ENCODE data around the gene NELL1. TPM values are rescaled to one million over a fixed set of nuclear protein-coding genes. Genes with fewer than 3 reads are reported as not detected.
"Not testable (repeated sequence)": the region's sequence is repeated elsewhere in the genome, so short reads cannot be mapped to it uniquely, and the experiment has no call there.

NELL1 gene
- total RNA-seq, 2 donors from 2014 or later, result 1.8 to 10.3 TPM

GRCh38 chr11:20844630-20845029 lies 175.2 kb downstream of the NELL1 start:
- no peak overlapping the region for H3K4me3 ChIP-seq
- H3K4me1 ChIP-seq (replicated peaks), result no peaks in the 10 kb centered on the region
- intact Hi-C loops (cut with DNase I), result no loop called here
- no peaks in the 10 kb centered on the region for H3K27me3 ChIP-seq (replicated peaks; ENCODE audit: insufficient read depth)
- 67% methylated on average over 2 of the region's 2 CpGs for WGBS
- H3K27ac ChIP-seq, result no peak overlapping the region
- no peaks in the 10 kb centered on the region for H3K9me3 ChIP-seq
- no peaks in the 10 kb centered on the region for H3K36me3 ChIP-seq
- no peak for DNase-seq (ENCODE audit: low spot score)
- no peak for TF ChIP-seq POLR2A (IDR thresholded peaks at IDR 0.05)
- no peak for TF ChIP-seq CTCF (IDR thresholded peaks at IDR 0.05)
- no peak for TF ChIP-seq POLR2AphosphoS5 (IDR thresholded peaks at IDR 0.05)

- intact Hi-C loops (cut with DNase I), result no loop called here
- Histone ChIP-seq H3K9me3 (no peaks in the 10 kb centered on the region), H3K27ac (no peak overlapping the region), H3K4me1 (replicated peaks) (no peaks in the 10 kb centered on the region), H3K27me3 (replicated peaks; ENCODE audit: insufficient read depth) (no peaks in the 10 kb centered on the region), H3K36me3 (no peaks in the 10 kb centered on the region), H3K4me3 (no peak overlapping the region)
- TF ChIP-seq CTCF (IDR thresholded peaks at IDR 0.05), result no peak
- no peak for TF ChIP-seq POLR2AphosphoS5 (IDR thresholded peaks at IDR 0.05)
- TF ChIP-seq POLR2A (IDR thresholded peaks at IDR 0.05), result no peak
- 75% methylated on average over 1 of the region's 1 CpG for WGBS
- DNase-seq (ENCODE audit: low spot score), result no peak
These were observed 185.0 kb downstream of the NELL1 start for GRCh38 chr11:20854215-20854955.

- TF ChIP-seq CTCF (IDR thresholded peaks at IDR 0.05) (no peak), POLR2A (IDR thresholded peaks at IDR 0.05) (no peak), POLR2AphosphoS5 (IDR thresholded peaks at IDR 0.05) (no peak)
- Histone ChIP-seq H3K27me3 (replicated peaks; ENCODE audit: insufficient read depth) (no peaks in the 10 kb centered on the region), H3K4me1 (replicated peaks) (no peaks in the 10 kb centered on the region), H3K27ac (peak overlapping the region in 1 of 2 donors; percentile 59), H3K9me3 (no peaks in the 10 kb centered on the region), H3K36me3 (no peaks in the 10 kb centered on the region), H3K4me3 (no peak overlapping the region)
- DNase-seq (ENCODE audit: low spot score), result no peak
- intact Hi-C loops (cut with DNase I), result no loop called here
- 71% methylated on average over 2 of the region's 2 CpGs for WGBS
These were observed 191.9 kb downstream of the NELL1 start for GRCh38 chr11:20861322-20861721.

GRCh38 chr11:20862263-20862662 lies 192.9 kb downstream of the NELL1 start:
- intact Hi-C loops (cut with DNase I); DNase-seq (ENCODE audit: low spot score); H3K27me3 ChIP-seq (replicated peaks; ENCODE audit: insufficient read depth); H3K4me3 ChIP-seq; H3K36me3 ChIP-seq; H3K4me1 ChIP-seq (replicated peaks); H3K9me3 ChIP-seq: not testable (repeated sequence)
- H3K27ac ChIP-seq, result peak overlapping the region in 1 of 2 donors; percentile 59
- WGBS, result 57% methylated on average over 6 of the region's 6 CpGs

- no peak for DNase-seq (ENCODE audit: low spot score)
- H3K36me3 ChIP-seq, result no peaks in the 10 kb centered on the region
- intact Hi-C loops (cut with DNase I), result no loop called here
These were observed 195.2 kb downstream of the NELL1 start for GRCh38 chr11:20864628-20865027.

More at GRCh38 chr11:20864628-20865027, 195.2 kb downstream of the NELL1 start:
- no peaks in the 10 kb centered on the region for H3K4me1 ChIP-seq (replicated peaks)
- H3K4me3 ChIP-seq, result no peak overlapping the region
- no peak overlapping the region for H3K27ac ChIP-seq
- TF ChIP-seq CTCF (IDR thresholded peaks at IDR 0.05) (no peak), POLR2AphosphoS5 (IDR thresholded peaks at IDR 0.05) (no peak), POLR2A (IDR thresholded peaks at IDR 0.05) (no peak)
- no peaks in the 10 kb centered on the region for H3K27me3 ChIP-seq (replicated peaks; ENCODE audit: insufficient read depth)
- H3K9me3 ChIP-seq, result no peaks in the 10 kb centered on the region

Measured in prostate gland (tissue), 2 donors.